Keratinocyte (primary cell): Measurements from ENCODE around the gene ZNF143.

Source experiments
- EZH2 ChIP-seq: IDR thresholded peaks from one replicate; pipeline ENCODE4 v1.6.1; 2012; ENCODE audit warnings: inconsistent platforms, mild to moderate bottlenecking, low read length, moderate library complexity
- TF ChIP-seq, protein P1 (sequence below), 3 experiments: IDR thresholded peaks in 1 of 3; conservative IDR thresholded peaks in 1 of 3; optimal IDR thresholded peaks in 1 of 3; 2 replicates in 2 of 3; 3 replicates in 1 of 3; pipeline versions ENCODE3 to v1.5.1; 2011; ENCODE audit warnings: low read length in 3 of 3, mild to moderate bottlenecking in 3 of 3, moderate library complexity in 2 of 3, control low read depth in 1 of 3, inconsistent platforms in 1 of 3; ENCODE audit not compliant: insufficient read depth in 2 of 3; ENCODE audit errors: extremely low read depth in 1 of 3

DNA sequence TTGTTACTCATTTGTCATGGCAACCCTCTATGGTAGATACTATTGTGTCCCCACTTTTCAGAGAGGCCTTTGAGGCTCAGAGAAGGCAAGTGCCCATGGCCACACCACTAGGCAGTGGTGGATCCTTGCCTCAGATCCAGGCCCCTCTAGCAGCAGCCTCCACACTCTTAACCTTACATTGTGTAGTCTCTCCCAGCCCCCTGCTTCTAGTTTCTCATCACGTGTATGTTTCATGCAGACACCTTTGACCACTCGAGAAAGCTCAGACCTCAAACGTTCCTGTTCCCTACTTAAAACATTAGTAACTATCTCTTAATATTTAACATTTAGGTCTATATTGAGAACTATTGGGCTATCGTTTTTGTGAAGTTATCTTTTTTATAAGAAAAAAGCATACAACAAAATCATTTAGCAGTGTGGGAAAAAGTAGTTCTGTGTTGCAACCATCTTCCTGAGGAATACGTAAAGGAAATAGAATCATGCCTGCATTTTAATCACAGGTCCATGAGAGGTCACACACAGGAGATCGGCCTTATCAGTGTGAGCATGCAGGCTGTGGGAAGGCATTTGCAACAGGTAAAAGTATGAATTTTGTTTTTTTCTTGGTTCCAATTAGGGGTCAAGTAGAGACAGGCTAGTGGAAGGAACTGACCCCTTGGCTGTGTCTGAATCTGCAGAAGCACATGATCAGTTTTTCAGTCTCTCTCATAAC lies 35.1 kb downstream of the ZNF143 start:
- TF ChIP-seq, protein P1, sequence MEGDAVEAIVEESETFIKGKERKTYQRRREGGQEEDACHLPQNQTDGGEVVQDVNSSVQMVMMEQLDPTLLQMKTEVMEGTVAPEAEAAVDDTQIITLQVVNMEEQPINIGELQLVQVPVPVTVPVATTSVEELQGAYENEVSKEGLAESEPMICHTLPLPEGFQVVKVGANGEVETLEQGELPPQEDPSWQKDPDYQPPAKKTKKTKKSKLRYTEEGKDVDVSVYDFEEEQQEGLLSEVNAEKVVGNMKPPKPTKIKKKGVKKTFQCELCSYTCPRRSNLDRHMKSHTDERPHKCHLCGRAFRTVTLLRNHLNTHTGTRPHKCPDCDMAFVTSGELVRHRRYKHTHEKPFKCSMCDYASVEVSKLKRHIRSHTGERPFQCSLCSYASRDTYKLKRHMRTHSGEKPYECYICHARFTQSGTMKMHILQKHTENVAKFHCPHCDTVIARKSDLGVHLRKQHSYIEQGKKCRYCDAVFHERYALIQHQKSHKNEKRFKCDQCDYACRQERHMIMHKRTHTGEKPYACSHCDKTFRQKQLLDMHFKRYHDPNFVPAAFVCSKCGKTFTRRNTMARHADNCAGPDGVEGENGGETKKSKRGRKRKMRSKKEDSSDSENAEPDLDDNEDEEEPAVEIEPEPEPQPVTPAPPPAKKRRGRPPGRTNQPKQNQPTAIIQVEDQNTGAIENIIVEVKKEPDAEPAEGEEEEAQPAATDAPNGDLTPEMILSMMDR (optimal IDR thresholded peaks at IDR 0.05 in 1 of 3, IDR thresholded peaks at IDR 0.05 in 1 of 3, conservative IDR thresholded peaks at IDR 0.05 in 1 of 3; ENCODE audit: extremely low read depth in 1 of 3, insufficient read depth in 2 of 3, low read length in 3 of 3): no peak
- no peak for TF ChIP-seq EZH2
